ENCODE results near the gene NTRK2.

Gene NTRK2

GRCh38 chr9:84697509-84698114 is 28.1 kb downstream of the NTRK2 start:
- TF ChIP-seq, protein P1, sequence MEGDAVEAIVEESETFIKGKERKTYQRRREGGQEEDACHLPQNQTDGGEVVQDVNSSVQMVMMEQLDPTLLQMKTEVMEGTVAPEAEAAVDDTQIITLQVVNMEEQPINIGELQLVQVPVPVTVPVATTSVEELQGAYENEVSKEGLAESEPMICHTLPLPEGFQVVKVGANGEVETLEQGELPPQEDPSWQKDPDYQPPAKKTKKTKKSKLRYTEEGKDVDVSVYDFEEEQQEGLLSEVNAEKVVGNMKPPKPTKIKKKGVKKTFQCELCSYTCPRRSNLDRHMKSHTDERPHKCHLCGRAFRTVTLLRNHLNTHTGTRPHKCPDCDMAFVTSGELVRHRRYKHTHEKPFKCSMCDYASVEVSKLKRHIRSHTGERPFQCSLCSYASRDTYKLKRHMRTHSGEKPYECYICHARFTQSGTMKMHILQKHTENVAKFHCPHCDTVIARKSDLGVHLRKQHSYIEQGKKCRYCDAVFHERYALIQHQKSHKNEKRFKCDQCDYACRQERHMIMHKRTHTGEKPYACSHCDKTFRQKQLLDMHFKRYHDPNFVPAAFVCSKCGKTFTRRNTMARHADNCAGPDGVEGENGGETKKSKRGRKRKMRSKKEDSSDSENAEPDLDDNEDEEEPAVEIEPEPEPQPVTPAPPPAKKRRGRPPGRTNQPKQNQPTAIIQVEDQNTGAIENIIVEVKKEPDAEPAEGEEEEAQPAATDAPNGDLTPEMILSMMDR (IDR thresholded peaks at IDR 0.05; ENCODE audit: low read depth, low read length, missing control alignments), result peak; percentile 94
- no peak for DNase-seq (ENCODE audit: low read depth)
- H3K4me3 ChIP-seq (ENCODE audit: low read depth, low read length), result no peak overlapping the region

DNA sequence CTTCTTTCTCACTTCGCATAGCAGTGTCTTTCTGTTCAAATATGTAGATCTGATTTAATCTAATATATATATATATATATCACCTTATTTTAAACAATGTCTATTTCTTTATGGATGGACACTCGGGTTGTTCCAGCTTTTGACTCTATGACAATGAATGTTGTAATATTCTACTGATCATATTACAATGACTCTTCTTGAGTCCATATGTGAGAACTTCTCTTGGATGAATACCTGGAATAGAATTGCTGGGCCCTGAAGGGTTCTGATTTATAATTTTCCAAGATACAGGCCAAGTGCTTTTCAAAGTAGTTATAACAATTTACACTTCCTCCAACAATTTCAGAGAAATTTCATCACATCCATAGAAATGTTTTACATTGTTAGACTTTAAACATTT is 28.8 kb downstream of the NTRK2 start:
- TF ChIP-seq, protein P1 (IDR thresholded peaks at IDR 0.05; ENCODE audit: low read depth, low read length, missing control alignments), result no peak
- H3K4me3 ChIP-seq (ENCODE audit: low read depth, low read length), result no peak overlapping the region
- DNase-seq (ENCODE audit: low read depth), result no peak

DNA sequence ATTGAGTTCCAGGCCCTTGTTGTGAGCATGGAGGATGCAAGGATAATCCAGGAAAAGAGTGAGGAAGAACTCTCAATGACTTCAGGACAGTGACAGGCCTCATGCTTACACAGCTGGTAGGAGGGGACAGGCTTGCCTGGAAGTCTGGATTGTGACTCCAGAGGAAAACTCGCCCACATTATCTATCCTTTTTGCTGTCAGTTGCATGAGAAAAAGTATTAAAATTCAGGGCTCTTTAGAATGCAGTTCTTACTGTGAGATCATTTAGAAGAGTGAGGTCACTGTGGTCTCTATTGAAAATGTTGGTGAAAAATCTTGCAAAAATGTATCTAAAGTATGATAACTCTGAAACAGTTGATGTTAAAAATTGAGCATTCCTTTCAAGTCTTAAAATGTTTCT is 30.5 kb downstream of the NTRK2 start:
- TF ChIP-seq, protein P1 (IDR thresholded peaks at IDR 0.05; ENCODE audit: low read depth, low read length, missing control alignments), result no peak
- no peak for DNase-seq (ENCODE audit: low read depth)
- H3K4me3 ChIP-seq (ENCODE audit: low read depth, low read length), result no peak overlapping the region

- DNase-seq (ENCODE audit: low read depth), result peak; percentile 38
- no peak overlapping the region for H3K4me3 ChIP-seq (ENCODE audit: low read depth, low read length)
Observed at GRCh38 chr9:84701801-84702200, 32.3 kb downstream of the NTRK2 start.

DNA sequence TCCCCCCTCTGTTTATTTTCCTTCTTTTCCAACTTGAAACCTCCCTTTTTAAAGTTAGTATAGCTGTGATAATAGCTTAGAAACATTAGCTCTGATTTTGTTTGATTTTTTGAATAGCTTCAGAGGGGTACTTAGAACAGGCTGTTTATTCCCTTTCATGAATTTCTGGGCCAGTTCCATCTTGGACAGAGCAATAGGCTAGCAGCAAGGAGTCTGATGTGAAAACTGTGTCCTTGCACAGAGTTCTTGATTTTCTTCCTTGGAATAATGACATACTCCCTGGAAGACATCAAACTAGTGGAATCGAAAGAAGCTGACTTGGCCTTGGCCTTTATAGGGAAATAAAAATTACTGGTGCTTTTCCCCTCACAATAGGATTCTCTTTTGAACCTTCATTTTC is 32.9 kb downstream of the NTRK2 start:
- no peak for DNase-seq (ENCODE audit: low read depth)
- TF ChIP-seq, protein P1 (IDR thresholded peaks at IDR 0.05; ENCODE audit: low read depth, low read length, missing control alignments), result no peak
- H3K4me3 ChIP-seq (ENCODE audit: low read depth, low read length), result no peak overlapping the region

More at GRCh38 chr9:84701801-84702200, 32.3 kb downstream of the NTRK2 start:
- TF ChIP-seq, protein P1 (IDR thresholded peaks at IDR 0.05; ENCODE audit: low read depth, low read length, missing control alignments), result no peak

DNA sequence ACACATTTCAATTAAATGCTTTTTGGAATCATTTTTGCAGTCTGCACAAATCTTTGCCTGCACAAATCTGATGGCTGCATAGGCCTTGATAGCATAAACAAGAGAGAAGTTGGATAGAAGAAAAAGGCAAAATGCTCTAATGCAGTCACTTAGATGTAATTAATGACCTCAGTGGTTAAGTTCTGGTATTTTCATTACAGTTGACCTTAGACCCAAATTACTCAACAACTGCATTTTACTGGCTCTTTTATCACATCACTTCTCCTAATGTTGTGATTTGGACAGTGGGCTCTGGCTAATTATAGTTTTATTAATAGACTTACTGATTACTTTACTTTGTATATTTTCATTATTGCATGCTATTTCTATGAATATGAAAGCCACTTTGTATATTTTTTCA is 34.3 kb downstream of the NTRK2 start:
- TF ChIP-seq, protein P1 (IDR thresholded peaks at IDR 0.05; ENCODE audit: low read depth, low read length, missing control alignments), result no peak
- DNase-seq (ENCODE audit: low read depth), result no peak
- no peak overlapping the region for H3K4me3 ChIP-seq (ENCODE audit: low read depth, low read length)

DNA sequence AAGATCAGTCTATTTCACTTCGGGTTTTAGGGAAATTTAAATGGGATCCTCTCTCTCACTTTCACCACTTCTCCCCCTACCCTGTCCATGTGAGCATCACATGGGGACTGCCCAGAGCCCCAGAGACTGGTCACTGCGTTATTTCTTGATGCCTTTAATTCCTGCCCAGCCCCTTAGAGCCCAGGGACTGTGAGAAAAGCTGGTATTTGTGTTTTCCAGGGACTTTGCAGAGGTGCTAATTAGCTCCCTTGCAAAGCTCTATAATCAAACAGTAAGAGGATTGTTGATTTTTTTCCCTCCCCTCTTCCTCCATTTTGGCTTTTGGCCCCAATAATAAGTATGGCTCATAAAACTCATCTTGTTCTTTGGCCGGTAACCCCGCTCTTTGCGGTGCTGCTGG is 35.6 kb downstream of the NTRK2 start:
- DNase-seq (ENCODE audit: low read depth), result no peak
- TF ChIP-seq, protein P1 (IDR thresholded peaks at IDR 0.05; ENCODE audit: low read depth, low read length, missing control alignments), result no peak
- H3K4me3 ChIP-seq (ENCODE audit: low read depth, low read length), result no peak overlapping the region

Data from GM12864 (cell line).